Choroid plexus epithelial cell (primary cell): Measurements from ENCODE around the gene GPR68.

Experiments
- DNase-seq: peaks from one replicate; pipeline ENCODE4 v3.0.0-alpha.2; 2010; ENCODE audit warnings: low read depth
- H3K4me3 ChIP-seq: 2 replicates; pipeline ENCODE4 v1.5.1; 2011; ENCODE audit warnings: low read depth, mild to moderate bottlenecking, control low read depth, low read length, moderate library complexity
- CTCF ChIP-seq: conservative IDR thresholded peaks from 2 replicates; pipeline ENCODE4 v1.5.1; 2011; ENCODE audit warnings: low read depth, mild to moderate bottlenecking, control low read depth, inconsistent platforms, low read length, moderate library complexity

Gene GPR68

GRCh38 chr14:91282954-91283645 lies 38.6 kb upstream of the GPR68 start:
- H3K4me3 ChIP-seq, result no peak overlapping the region
- DNase-seq, result no peak
- no peak for TF ChIP-seq CTCF

GRCh38 chr14:91281346-91281745 lies 36.8 kb upstream of the GPR68 start:
- TF ChIP-seq CTCF, result no peak
- no peak for DNase-seq

GRCh38 chr14:91280129-91280528 lies 35.6 kb upstream of the GPR68 start:
- no peak for DNase-seq
- no peak for TF ChIP-seq CTCF
- no peak overlapping the region for H3K4me3 ChIP-seq

More at GRCh38 chr14:91281346-91281745, 36.8 kb upstream of the GPR68 start:
- H3K4me3 ChIP-seq, result no peak overlapping the region

GRCh38 chr14:91279354-91279753 lies 34.9 kb upstream of the GPR68 start:
- TF ChIP-seq CTCF, result no peak
- no peak for DNase-seq
- H3K4me3 ChIP-seq, result no peak overlapping the region

- TF ChIP-seq CTCF, result no peak
- H3K4me3 ChIP-seq, result no peak overlapping the region
- DNase-seq, result no peak
These were observed 33.8 kb upstream of the GPR68 start for GRCh38 chr14:91278383-91278715.

GRCh38 chr14:91277546-91278382 lies 33.3 kb upstream of the GPR68 start:
- no peak for TF ChIP-seq CTCF
- no peak overlapping the region for H3K4me3 ChIP-seq
- no peak for DNase-seq
